Lung (tissue), 12 donors: ENCODE data around the gene HNRNPR. TPM values are rescaled to one million over a fixed set of nuclear protein-coding genes. Genes with fewer than 3 reads are reported as not detected.

Source experiments
- ATAC-seq: fragments of 200-7000 bp; cut with Tn5 transposase; one replicate; pipeline ENCODE4 v1.9.1; 2020; ENCODE audit warnings: moderate number of reproducible peaks; ENCODE audit not compliant: insufficient read depth, low FRiP score
- DNase-seq, 3 donors: peaks; one replicate each; pipeline ENCODE4 v3.0.0-alpha.2; 2013 to 2017
- H3K27ac ChIP-seq, 2 donors: one replicate each; pipeline ENCODE4 v1.5.1; 2013; ENCODE audit warnings: mild to moderate bottlenecking in 2 of 2, moderate library complexity in 2 of 2, control low read depth in 1 of 2, inconsistent platforms in 1 of 2, low read depth in 1 of 2, low read length in 1 of 2
- H3K27me3 ChIP-seq, 3 donors: one replicate each; pipeline ENCODE4 v1.5.1; 2013; ENCODE audit warnings: low read length in 2 of 3; ENCODE audit not compliant: control insufficient read depth in 3 of 3, insufficient read depth in 3 of 3
- H3K36me3 ChIP-seq, 4 donors: one replicate each; pipeline ENCODE4 v1.5.1; 2013; ENCODE audit warnings: low read length in 4 of 4, mild to moderate bottlenecking in 1 of 4, moderate library complexity in 1 of 4; ENCODE audit not compliant: control insufficient read depth in 4 of 4, insufficient read depth in 4 of 4
- H3K4me1 ChIP-seq, 5 donors: one replicate each; pipeline ENCODE4 v1.5.1; 2013; ENCODE audit warnings: low read length in 5 of 5, mild to moderate bottlenecking in 2 of 5, moderate library complexity in 1 of 5; ENCODE audit not compliant: control insufficient read depth in 5 of 5, insufficient read depth in 5 of 5
- H3K4me3 ChIP-seq: one replicate; pipeline ENCODE4 v1.5.1; 2013; ENCODE audit warnings: mild to moderate bottlenecking, control low read depth, moderate library complexity
- H3K9ac ChIP-seq, 2 donors: one replicate each; pipeline ENCODE4 v1.5.1; 2013; ENCODE audit warnings: low read length in 2 of 2, control low read depth in 1 of 2; ENCODE audit not compliant: insufficient read depth in 1 of 2
- H3K9me3 ChIP-seq, 4 donors: one replicate each; pipeline ENCODE4 v1.5.1; 2013; ENCODE audit warnings: low read length in 3 of 4, mild to moderate bottlenecking in 1 of 4, moderate library complexity in 1 of 4; ENCODE audit not compliant: control insufficient read depth in 4 of 4, insufficient read depth in 3 of 4
- WGBS, 2 donors: extraction: QIAGEN DNeasy Blood & Tissue Kit; methylation state at CpG; one replicate each; pipeline ENCODE4 v1.1.7; 2013; 5-methylcytosine and 5-hydroxymethylcytosine counted together
- polyA plus RNA-seq, 2 donors: library from polyadenylated mRNA; stranded (reverse); fragments of 200-250 nt; gene quantifications; one replicate each; pipeline ENCODE4 v1.2.1, GENCODE V29; 2013
- total RNA-seq, 2 donors: library from RNA; depleted of rRNA in 1 of 2; stranded (reverse); fragments of >200 nt in 1 of 2; gene quantifications; one replicate each; pipeline ENCODE4 v1.2.1, GENCODE V29; 2014 to 2021
- TF ChIP-seq, protein P1 (sequence below): IDR thresholded peaks from 2 replicates; pipeline ENCODE4 v1.5.1; 2012; ENCODE audit warnings: mild to moderate bottlenecking; ENCODE audit errors: control extremely low read depth, extremely low read depth
- donor health status: control.
- donor health status: control.
- donor health status: Bipolar disorder and iron deficiency.
- donor health status: healthy.
- donor health status: DM: yes; HTN: yes; CAD: no.

The HNRNPR gene
- total and polyA plus RNA-seq, 4 donors, result 54.2 to 147 (median 94.9) TPM

DNA sequence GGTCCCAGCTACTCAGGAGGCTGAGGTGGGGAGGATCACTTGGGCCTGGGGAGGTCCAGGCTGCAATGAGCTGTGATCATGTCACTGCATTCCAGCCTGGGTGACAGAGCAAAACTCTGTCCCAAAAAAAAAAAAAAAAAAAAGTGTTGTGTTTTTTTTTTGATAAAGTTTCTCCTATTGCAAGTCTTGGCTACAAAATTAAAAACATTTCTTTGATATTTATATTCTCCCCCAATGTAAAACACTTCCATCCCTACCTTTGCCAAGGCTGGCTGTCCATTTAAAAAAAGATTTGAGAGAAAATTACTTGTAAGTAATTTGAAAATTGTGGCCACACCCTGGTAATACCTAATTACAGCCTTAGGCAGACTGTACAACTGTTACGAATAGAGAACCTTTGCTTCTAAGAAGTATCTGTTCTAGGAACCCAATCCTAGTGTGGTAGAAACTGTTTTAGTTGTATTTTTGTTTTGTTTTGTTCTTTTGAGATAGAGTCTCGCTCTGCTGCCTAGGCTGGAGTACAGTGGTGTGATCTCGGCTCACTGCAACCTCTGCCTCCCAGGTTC, 14.3 kb upstream of the HNRNPR start:
- Histone ChIP-seq H3K27ac (no peak overlapping the region), H3K9ac (no peak overlapping the region), H3K27me3 (no peaks in the 10 kb centered on the region), H3K4me3 (no peak overlapping the region), H3K4me1 (peaks cover 0 to 3% (median 0%) of the 10 kb centered on the region in 5 donors), H3K9me3 (peaks cover 18 to 33% (median 26%) of the 10 kb centered on the region in 4 donors), H3K36me3 (peaks cover 15 to 47% (median 40%) of the 10 kb centered on the region in 4 donors)
- ATAC-seq (no peak), DNase-seq (no peak)
- TF ChIP-seq, protein P1, sequence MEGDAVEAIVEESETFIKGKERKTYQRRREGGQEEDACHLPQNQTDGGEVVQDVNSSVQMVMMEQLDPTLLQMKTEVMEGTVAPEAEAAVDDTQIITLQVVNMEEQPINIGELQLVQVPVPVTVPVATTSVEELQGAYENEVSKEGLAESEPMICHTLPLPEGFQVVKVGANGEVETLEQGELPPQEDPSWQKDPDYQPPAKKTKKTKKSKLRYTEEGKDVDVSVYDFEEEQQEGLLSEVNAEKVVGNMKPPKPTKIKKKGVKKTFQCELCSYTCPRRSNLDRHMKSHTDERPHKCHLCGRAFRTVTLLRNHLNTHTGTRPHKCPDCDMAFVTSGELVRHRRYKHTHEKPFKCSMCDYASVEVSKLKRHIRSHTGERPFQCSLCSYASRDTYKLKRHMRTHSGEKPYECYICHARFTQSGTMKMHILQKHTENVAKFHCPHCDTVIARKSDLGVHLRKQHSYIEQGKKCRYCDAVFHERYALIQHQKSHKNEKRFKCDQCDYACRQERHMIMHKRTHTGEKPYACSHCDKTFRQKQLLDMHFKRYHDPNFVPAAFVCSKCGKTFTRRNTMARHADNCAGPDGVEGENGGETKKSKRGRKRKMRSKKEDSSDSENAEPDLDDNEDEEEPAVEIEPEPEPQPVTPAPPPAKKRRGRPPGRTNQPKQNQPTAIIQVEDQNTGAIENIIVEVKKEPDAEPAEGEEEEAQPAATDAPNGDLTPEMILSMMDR, result no peak
- 98 to 99% methylated on average over 3 of the region's 3 CpGs for WGBS, 2 donors

DNA sequence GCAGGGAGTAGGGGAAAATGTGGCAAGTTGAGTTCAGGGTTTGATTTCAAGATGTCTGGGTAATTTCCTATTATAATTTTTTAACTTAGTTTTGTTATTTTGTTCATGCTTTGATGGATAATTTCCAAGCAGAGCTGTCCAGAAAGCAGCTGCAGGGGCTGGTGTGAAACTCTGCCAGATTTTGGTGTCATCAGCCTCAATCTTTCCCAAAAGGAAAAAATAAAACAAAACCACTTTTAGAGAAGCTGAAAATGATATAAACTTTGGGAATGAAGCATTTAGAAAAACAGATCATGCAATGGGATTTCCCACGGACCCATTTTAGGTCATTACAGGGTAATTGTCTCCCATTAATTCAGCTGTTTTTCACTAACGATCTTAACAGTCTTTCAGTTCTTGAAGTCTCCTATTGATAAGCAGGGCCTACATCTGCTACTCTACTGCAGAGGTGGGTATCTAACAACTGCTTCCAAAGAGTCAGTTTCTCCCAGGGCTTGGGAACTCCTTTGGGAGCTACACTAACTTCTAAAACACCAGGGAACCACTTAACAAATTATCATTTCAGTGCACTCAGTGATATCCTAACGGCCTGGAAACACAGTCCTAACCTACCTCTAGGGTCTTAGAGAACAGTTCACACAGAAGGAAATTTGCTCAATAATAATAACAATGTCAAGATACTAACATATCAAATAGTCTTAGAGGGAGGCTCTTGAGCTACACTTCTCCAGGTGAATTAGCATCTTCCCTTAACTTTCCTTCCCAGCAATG, 13.2 kb upstream of the HNRNPR start:
- H3K36me3 ChIP-seq, result peaks cover 8 to 37% (median 30%) of the 10 kb centered on the region in 4 donors
- H3K27me3 ChIP-seq, result no peaks in the 10 kb centered on the region
- peak overlapping the region in 1 of 2 donors; percentile 30 for H3K9ac ChIP-seq
- TF ChIP-seq, protein P1, result no peak
- ATAC-seq, result no peak
- peaks cover 12 to 26% (median 17%) of the 10 kb centered on the region in 4 donors for H3K9me3 ChIP-seq
- H3K4me1 ChIP-seq, result peaks cover 0 to 3% (median 0%) of the 10 kb centered on the region in 5 donors
- no peak overlapping the region for H3K27ac ChIP-seq
- 59 to 69% methylated on average over 3 of the region's 3 CpGs for WGBS, 2 donors
- peak; percentile 25 to 73 (median 48) for DNase-seq
- no peak overlapping the region for H3K4me3 ChIP-seq

DNA sequence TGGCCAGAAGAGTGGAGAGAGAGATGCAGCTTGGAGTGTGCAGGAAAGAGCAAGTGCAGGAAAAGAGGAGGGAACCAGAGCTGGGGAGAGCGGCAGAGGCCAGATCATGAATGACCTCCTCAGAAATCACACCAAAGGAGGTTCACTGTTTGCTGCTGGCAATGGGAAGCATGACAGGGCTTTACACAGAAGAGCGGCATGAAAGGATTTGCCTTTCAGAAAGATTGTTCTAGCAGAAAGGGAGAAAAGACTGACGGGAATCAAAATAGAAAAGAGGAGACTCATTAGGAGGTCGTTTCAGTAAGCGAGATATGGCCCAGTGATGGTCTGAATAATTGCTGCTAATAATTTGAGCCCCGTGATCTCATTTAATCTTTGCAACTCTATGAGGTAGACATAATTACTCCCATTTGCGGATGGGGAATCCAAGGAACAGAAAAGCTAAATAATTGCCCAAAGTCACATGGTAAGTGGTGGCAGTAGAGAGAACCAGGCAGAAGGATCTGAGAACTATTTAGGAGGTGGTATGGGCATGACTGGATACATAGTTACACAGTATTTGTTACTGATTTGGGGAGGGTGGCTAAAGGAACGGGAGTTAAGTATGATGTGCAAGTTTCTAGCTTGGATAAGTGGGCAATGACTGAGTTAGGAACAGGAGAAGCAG, 12.5 kb upstream of the HNRNPR start:
- Histone ChIP-seq H3K4me1 (peaks cover 0 to 3% (median 0%) of the 10 kb centered on the region in 5 donors), H3K36me3 (peaks cover 3 to 30% (median 22%) of the 10 kb centered on the region in 4 donors), H3K9ac (no peak overlapping the region), H3K9me3 (peaks cover 6 to 20% (median 11%) of the 10 kb centered on the region in 4 donors), H3K4me3 (no peak overlapping the region), H3K27me3 (no peaks in the 10 kb centered on the region), H3K27ac (no peak overlapping the region)
- ATAC-seq (no peak), DNase-seq (no peak)
- TF ChIP-seq, protein P1, result no peak
- whole genome bisulfite sequencing, 2 donors, result 91 to 92% methylated on average over 8 of the region's 8 CpGs
